ENCODE data around the gene C6orf15.
A peak's percentile ranks its signal among the peaks of the same experiment; 100 is the strongest.

C6orf15 gene

DNA sequence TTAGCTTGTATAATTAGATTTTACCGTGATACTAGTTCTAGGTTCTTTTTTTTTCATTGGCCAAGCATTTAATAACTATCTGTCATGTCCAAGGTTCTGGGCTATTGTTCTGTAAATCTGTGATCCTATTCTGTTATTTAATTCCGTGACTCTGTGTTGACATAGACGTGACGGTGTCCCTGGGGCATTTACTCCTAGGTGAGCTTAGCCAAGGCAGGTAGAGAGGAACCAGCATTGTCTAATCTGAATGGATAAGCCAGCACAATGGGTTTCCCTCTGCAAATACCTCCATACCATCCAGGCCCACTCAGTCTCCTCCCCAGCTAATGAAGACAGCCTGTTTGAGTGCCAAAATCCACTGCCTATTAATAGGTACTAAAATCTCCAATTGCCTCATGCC is 16.8 kb upstream of the C6orf15 start:
- no peak for DNase-seq

- peak; percentile 84 for DNase-seq
Measured at GRCh38 chr6:31128093-31128676, 15.8 kb upstream of the C6orf15 start.

DNA sequence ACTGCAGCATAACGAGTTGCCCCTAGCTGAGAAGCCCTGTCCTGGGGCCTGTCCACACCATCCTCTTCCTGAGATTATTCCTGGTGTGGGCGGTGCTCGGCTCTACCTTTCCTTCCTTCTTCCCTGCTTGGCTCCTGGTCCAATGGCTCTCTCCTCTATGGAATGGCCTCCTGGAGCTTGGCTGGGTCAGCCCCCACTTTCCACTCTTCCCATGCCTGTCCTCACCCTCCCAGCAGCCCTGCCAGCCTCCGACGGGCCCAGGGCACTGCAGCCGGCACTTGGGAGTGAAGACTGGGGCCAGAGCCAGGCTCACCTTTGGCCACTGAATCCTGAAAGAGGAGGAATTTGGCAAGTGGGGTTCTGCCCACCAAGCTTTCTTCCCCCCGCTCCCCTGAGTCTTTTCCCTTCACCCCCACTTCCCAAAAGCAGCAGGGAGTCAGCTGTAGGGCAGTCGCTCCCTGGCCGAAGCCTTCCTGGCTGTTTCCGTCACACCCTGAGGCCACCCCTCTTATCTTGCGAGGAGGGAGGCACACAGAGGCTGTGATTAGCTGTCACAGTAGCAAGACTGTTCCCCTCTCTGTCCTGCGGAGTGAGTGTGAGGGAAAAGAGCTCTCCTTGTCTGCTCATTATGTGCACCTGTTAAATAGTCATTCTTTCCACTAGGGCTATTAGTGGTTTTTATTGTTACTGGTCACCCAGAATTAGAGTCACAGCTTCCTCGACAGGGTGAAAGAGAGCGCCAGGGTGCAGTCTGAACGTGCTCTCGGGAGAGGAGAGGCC is 14.2 kb upstream of the C6orf15 start:
- no peak for DNase-seq

DNA sequence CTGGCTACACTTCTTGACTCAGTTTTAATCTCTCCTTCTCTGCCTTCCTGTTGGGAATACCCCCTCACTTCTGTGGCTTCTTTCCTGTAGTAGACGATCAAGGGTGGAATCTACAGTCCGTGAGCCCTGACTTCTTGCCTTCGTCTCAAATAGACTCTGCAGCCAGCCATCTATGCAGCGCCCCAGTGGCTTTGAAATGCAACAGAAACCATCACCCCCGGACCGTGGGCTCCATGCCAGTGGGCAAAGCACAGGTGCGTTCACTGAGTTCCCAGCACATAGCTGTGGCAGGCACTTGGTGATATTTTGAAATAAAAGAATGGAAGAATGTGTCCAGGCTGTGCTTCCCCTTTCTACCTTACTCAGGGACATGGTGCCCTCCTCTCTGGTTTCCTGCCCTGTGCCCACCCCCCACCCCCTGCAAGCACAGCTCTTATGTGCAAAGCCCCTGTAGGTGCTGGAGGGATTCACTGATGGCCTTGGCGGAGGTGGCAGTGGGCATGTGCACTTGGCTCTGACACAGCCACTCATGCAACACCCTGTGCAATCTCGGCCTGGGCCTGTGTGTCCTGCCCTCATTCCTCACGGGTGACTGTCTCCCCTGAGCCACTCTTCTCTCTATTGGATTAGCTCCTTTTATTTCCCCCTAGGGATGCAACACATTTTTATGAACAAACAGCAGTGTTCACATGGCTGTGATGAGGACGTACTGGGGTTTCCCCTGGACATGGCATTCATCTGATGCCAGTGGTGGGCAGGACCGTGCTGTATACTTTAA is 13.4 kb upstream of the C6orf15 start:
- no peak for DNase-seq

GRCh38 chr6:31125162-31125561 is 12.8 kb upstream of the C6orf15 start:
- no peak for DNase-seq

DNA sequence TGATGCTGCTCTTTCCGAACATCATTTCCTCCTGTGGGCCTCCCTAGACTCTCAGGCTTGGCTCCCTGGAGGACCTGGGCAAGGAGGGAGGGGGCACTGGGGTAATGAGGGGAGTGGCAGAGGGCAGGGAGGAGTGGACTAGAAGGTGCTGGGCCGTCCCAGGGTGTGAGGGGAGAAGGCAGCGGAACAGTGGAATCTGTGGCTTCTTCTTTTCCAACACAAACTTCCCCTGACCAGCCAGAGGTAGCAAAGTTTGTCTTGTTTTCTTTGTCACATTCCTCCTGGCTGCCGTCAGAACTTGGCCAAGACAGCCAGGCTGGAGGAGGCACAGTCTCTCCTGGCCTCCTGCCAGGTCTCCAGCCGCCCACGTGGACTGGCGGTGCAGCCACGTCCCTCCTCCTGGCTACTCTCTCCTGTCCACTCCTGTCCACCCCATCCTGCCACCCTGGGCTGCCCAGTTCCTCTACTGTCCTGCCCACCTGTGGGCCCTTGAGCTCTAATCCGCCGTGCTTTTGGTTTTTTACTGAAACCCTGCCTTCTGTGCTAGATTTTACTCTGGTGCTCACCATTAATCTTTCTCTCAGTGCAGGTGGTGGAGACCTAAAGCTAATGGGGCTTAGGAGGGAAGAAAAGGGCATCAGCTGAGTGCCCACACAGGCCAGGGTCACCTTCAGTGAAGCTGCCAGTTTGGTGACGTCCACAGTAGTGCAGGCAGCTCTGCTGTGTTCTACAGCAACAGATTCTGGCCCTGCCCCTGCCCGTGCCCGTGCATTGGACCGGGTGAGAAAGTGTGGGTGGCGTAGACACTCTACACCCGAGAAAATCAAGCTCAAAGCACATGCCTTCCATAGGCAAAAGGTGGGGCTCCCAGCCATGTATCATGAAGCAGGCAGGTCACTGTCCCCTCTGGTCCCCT is 10.7 kb upstream of the C6orf15 start:
- DNase-seq = no peak

DNA sequence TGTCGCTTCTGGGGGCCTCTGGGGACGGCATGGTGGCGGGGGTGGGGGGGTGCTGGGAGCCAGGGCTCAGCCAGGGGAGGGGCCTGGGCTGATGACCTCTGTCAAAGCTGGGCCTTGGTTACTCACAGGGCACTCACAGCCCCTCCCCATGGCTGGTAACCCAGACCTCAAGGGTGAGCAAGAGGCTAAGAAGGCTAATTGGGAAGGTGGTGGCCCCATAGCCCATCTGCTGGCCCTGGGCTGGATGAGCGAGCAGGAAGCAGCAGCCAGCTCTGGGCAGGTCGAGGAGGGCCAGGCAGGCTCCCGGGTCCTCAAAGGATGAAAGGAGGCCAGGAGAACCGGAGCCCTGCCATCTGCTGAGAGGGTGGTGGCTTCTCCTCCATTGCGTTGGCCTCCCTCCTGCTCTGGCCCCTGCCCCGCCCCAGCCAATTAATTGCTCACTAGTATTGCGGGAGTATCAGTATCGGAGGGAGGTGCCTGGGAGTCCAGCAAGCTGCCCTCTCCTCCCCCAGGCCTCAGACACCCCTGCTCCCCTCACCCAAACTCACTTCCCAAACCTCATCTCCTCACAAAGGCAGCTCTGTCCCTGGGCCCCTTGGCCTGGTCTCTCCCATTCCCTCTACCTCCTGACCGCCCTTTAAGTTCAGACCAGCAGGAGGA is 8.9 kb upstream of the C6orf15 start:
- DNase-seq = no peak

- no peak for DNase-seq
Measured at GRCh38 chr6:31120151-31120915, 8.0 kb upstream of the C6orf15 start, which contains the start of gene CDSN. Gene CDSN, minus strand, starts transcription at chr6:31120446. Its CDS starts 27 bp downstream, at chr6:31120419.

DNA sequence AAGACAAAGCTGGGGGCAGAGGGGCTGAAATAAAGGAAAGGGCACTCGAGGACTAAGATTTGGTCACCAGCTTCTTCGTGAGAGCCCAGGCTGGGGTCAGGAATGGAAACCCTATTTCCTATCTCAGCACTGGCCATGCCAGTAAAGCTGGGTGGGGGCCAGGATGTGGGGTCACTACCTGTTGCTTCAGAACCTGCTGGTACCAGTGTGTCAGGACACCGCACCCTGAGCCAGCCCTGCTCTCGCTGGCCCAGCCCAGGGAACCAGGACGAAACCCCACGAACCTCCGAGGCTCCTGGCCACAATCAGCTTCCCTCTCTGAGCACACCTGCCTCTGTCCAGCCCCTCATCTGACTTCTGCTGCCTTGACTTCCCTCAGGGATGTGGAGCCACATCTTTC is 5.8 kb upstream of the C6orf15 start:
- no peak for DNase-seq

GRCh38 chr6:31116661-31117385 is 4.4 kb upstream of the C6orf15 start:
- no peak for DNase-seq

- no peak for DNase-seq
Measured at GRCh38 chr6:31115941-31116560, 3.7 kb upstream of the C6orf15 start.

GRCh38 chr6:31114970-31115849 is 2.8 kb upstream of the C6orf15 start:
- DNase-seq = no peak

DNA sequence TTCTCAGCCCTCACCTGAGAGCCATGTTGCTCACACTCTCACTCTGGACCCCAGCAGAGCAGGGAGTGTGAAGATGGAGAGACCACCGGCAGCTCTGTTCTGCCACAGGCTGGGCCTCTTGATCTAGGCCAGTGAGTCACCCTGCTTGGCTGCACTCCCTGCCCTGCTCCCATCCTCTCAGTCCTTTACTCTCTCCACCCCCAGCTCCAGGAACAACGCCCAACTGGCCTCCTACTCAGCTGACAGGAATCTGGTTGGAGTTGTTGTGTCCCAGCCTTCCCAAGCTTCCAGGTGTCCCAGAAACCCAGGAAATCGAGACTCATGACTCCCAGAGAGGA is 2.1 kb upstream of the C6orf15 start, which contains the start of gene PSORS1C1:
PSORS1C1 (plus strand) TSS at position 260 of the 338 bp plus-strand sequence. CDS start 14,833 bp downstream, outside the sequence.
- DNase-seq = no peak

DNA sequence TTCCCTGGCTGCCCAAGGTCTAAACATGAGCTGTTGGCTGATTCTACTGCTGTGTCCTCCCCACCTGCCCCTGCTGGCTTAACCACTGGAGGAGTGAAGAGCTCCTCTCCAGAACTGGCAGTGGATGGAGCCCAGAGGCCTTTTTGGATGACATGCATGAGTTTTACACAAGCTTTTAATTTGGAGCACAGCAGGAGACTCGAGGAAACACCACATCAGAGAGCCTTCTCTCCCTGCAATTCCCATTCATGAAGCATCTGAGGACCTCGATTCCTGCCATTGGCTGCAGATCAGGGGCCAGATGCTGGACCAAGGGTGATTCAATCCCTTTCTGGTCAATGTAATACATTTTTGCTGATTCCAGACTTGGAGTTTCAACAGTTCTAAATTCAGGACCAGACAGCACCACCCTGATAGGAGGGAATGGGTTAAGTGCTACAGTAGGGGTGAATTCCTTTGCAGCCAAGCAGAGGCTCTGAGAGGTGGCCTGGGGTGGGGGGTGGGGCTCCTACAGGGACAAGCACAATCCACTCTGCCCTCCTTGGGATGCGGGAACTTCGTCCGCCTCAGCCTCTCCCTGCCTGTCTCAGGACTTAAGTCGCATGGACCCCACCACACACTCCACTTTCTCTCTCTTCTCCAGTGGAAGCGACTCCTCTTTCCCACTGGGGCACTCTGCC is 1.6 kb upstream of the C6orf15 start:
- no peak for DNase-seq

GRCh38 chr6:31111712-31112111 is 663 bp downstream of the C6orf15 start:
- no peak for DNase-seq

- no peak for DNase-seq
Measured at GRCh38 chr6:31110825-31111582, 1.4 kb downstream of the C6orf15 start.

DNA sequence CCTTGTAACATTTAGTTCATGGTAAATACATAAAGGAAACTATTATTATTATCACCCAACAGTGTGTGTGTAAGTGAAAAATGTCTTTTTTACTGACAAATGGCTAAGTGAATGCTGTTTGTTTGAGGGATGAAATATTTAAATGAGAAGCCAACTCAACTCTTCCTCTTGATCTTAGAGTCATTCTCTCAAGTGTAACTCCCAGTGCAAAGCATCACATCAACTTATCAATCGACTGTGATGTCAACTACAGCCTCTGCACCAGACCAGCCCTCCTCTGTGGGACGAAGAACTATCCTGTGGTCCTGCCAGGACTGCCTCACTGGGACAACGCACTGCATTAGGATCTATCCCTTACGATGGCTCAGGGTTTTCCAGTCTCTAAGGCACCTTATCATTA is 5.3 kb downstream of the C6orf15 start:
- DNase-seq = no peak

DNA sequence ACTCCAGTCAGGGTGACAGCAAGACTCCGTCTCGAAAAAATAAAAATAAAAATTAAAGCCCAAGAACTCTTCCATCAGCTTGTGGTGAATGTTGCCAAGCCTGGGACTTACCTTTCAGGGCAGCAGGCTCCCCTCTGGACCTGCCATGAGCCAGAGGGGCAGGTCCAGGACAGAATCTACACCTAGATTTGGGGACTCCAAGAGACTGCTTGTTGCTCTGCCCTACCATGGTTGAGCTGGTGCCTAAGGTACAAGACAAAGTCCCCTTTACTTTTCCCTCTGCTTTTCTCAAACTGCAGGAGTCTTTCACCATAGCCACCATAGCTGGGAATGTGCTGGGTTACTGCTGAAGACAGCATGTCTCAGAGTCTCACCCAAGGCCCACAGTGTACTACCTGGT is 9.2 kb downstream of the C6orf15 start:
- no peak for DNase-seq

All from stimulated activated CD8-positive, alpha-beta memory T cell treated with anti-CD3 and anti-CD28 coated beads, Interleukin-4, amount 100 ng/mL, for 48 hours (primary cell).